Adrenal gland (tissue), 5 donors: ENCODE data around the gene COPG2.

Experiments
- CTCF ChIP-seq, 6 experiments: fragments of 450-650 bp in 4 of 6; fragments of 200-600 bp in 2 of 6; sonication (generic) in 1 of 6; IDR thresholded peaks; 1 replicate in 5 of 6; 2 replicates in 1 of 6; pipeline versions ENCODE4 v1.5.1 to v1.8.0; 2016 to 2021; ENCODE audit warnings: antibody characterized with exemption in 6 of 6, mild to moderate bottlenecking in 2 of 6, moderate library complexity in 1 of 6
- POLR2A ChIP-seq, 2 donors: fragments of 450-650 bp; IDR thresholded peaks; one replicate each; pipeline ENCODE4 v1.6.1; 2017; ENCODE audit warnings: antibody characterized with exemption in 2 of 2, mild to moderate bottlenecking in 2 of 2, moderate library complexity in 1 of 2
- donor health status: DM: no; HTN: no; CAD: no.

- no peak for TF ChIP-seq CTCF (IDR thresholded peaks at IDR 0.05)
- TF ChIP-seq POLR2A (IDR thresholded peaks at IDR 0.05): no peak
Measured at GRCh38 chr7:130515315-130516040, 153.1 kb downstream of the COPG2 start.
